Naive B cell (primary cell): Measurements from ENCODE around the gene FLOT2. TPM values are rescaled to one million over a fixed set of nuclear protein-coding genes. Genes with fewer than 3 reads are reported as not detected.
"Not testable (repeated sequence)": the region's sequence is repeated elsewhere in the genome, so short reads cannot be mapped to it uniquely, and the experiment has no call there.

ENCODE experiments used
- ATAC-seq, 2 donors: fragments of 150-1000 bp; cut with Tn5 transposase; 2 replicates each; pipeline ENCODE4 v1.10.0; 2021; ENCODE audit warnings: low read depth in 2 of 2, mild to moderate bottlenecking in 2 of 2, moderate library complexity in 2 of 2
- DNase-seq: peaks from one replicate; pipeline ENCODE4 v3.0.0; 2022
- H3K27ac Mint-ChIP-seq, 6 donors: one replicate each; pipeline ENCODE4 v1.8.0; 2020 to 2022; ENCODE audit warnings: mild to moderate bottlenecking in 6 of 6, mixed read lengths in 6 of 6, moderate library complexity in 5 of 6, inconsistent platforms in 2 of 6
- H3K27me3 Mint-ChIP-seq, 3 donors: one replicate each; pipeline ENCODE4 v1.8.0; 2021 to 2022; ENCODE audit warnings: mixed read lengths in 3 of 3, mild to moderate bottlenecking in 1 of 3
- H3K36me3 Mint-ChIP-seq, 2 donors: one replicate each; pipeline ENCODE4 v1.8.0; 2020 to 2022; ENCODE audit warnings: mixed read lengths in 2 of 2, inconsistent platforms in 1 of 2, mild to moderate bottlenecking in 1 of 2
- H3K4me1 Mint-ChIP-seq, 3 donors: one replicate each; pipeline ENCODE4 v1.8.0; 2020 to 2022; ENCODE audit warnings: mixed read lengths in 3 of 3, inconsistent platforms in 1 of 3, mild to moderate bottlenecking in 1 of 3, moderate library complexity in 1 of 3
- H3K4me3 Mint-ChIP-seq, 8 donors: one replicate each; pipeline ENCODE4 v1.8.0; 2020 to 2022; ENCODE audit warnings: mild to moderate bottlenecking in 8 of 8, mixed read lengths in 8 of 8, moderate library complexity in 8 of 8, inconsistent platforms in 2 of 8
- H3K9me3 Mint-ChIP-seq, 7 donors: one replicate each; pipeline ENCODE4 v1.8.0; 2020 to 2022; ENCODE audit warnings: mixed read lengths in 7 of 7, mild to moderate bottlenecking in 5 of 7, inconsistent platforms in 2 of 7, moderate library complexity in 1 of 7
- polyA plus RNA-seq, 6 donors: library from polyadenylated mRNA; unstranded; fragments of 300-500 nt; fragmentation: Illumina TruSeq; gene quantifications; one replicate each; pipeline ENCODE4 v1.2.3, GENCODE V29; 2021; ENCODE audit warnings: low read depth in 6 of 6

FLOT2 gene
- polyA plus RNA-seq, 6 donors from 2014 or later, result 431 to 655 (median 460) TPM

DNA sequence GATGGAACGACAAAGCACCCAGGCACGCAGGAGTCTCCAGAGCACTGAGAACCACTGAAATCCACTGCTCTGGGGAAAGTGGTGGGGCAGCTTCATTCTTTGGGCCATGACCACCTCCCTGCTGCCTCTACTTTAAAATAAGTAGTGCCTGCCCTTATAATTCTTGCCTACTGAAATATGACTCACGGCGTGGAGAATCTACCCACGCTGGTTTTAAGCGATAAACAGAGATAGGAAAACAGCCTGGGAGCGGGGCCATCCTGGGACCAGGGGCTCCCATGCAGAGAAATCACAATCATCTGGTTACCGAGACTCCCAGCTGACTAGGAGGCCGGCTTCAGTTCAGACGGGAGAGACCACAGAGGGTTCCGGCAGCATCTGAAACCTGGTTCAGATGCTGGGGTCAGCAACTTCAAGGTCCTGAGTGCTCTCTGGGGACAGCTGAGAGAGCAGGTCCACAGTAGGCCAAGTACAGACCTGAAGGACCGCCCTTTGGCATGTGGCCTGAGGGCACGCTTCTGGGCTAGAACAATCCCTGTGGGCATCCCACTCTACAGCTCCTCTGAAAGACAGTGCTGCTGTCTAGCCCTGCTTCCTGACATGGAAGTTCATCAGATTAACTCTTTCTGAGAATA lies 14.0 kb upstream of the FLOT2 start:
- ATAC-seq (no peak), DNase-seq (no peak)
- Mint-ChIP-seq H3K4me1 (no peaks in the 10 kb centered on the region), H3K4me3 (no peak overlapping the region), H3K27ac (peak overlapping the region in 1 of 6 donors; percentile 33), H3K36me3 (peaks cover 13 to 18% of the 10 kb centered on the region in 2 donors), H3K27me3 (no peaks in the 10 kb centered on the region), H3K9me3 (no peaks in the 10 kb centered on the region)

DNA sequence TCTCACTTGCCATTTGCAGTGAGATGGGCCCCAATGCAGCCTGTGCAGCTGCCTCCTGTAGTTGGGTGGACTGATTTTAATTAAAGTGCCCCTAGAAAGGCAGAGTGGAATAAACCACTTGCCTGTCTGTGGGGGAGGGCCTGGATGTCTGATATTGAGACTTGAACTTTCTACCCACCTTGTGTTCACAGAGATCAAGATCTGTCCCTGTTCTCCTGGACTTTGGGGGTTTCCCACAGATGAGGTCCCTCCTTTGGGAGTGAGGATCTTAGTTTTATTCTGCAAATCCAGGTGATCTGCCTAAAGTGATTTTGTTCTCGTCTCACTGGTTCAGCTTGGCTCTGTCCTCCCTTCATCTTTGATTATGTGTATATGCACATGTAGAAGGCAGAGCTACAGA lies 13.0 kb upstream of the FLOT2 start:
- Mint-ChIP-seq H3K36me3 (peaks cover 9 to 18% of the 10 kb centered on the region in 2 donors), H3K9me3 (no peaks in the 10 kb centered on the region), H3K4me1 (no peaks in the 10 kb centered on the region), H3K4me3 (no peak overlapping the region), H3K27ac (no peak overlapping the region), H3K27me3 (no peaks in the 10 kb centered on the region)
- no peak for ATAC-seq
- DNase-seq, result no peak

DNA sequence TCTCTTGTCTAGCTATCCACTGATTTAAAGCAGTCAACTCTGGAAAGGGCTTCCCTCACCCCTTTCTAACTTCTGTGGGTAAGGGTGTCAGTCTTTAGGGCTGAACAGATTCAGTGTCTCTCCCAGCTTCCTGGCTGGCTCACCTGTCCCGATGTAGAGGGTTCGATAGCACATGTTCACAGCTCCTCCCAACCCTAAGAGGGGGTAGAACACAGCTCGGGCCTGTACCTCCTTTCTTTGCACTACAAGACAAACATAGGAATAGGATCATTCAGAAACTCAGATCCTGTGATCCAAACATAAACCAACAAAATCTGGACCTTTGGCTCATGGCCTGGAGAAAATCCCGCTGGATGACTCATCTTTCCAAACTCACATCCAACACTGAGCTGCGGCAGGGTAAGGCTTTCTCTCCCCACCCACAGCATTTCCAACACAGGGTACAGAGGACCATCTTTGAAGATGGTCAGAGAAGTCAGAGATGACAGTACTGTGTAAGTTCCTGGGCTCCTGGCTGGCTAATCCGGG lies 11.2 kb upstream of the FLOT2 start:
- Mint-ChIP-seq H3K27me3 (no peaks in the 10 kb centered on the region), H3K27ac (peak overlapping the region in 1 of 6 donors; percentile 9), H3K36me3 (peaks cover 0 to 8% of the 10 kb centered on the region in 2 donors), H3K9me3 (no peaks in the 10 kb centered on the region), H3K4me3 (no peak overlapping the region), H3K4me1 (peaks cover 0 to 5% (median 3%) of the 10 kb centered on the region in 3 donors)
- DNase-seq (no peak), ATAC-seq (no peak)

GRCh38 chr17:28907709-28908475 lies 10.4 kb upstream of the FLOT2 start:
- H3K36me3 Mint-ChIP-seq, result peaks cover 0 to 8% of the 10 kb centered on the region in 2 donors

DNA sequence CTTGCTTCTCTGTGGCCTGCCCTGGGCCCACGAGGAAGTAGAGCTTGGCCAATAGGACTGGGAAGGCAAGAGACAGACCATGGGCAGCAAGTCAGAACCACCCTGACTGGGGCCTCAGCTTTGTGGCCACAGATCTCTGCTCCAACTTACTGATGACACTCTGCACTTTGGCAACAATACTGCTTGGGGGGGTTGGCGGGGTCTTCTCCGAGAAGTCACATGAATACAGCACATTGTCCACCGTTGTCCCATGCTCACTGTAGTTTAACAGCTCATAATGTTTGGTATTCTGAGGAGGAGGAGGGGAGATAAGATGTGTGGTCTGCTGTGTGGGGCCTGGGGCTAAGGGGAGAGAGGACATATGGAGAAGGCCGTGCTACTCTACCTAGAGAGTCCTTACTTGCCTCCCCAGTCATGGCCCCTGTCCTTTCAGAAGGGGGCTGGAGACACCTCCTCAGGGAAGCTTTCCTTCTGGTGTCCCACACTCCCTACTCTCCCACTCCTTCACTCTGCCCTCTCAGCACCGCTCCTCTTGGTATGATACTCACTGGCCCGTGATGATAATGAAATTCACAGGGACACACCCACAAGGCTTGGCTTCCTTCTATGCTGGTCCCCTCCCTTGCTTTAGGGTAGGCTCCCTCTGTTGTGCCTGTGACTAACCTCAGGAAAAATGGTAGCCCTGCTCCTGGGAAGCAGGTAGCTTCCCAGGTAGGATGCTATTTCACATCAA lies 9.3 kb upstream of the FLOT2 start:
- H3K9me3 Mint-ChIP-seq, result no peaks in the 10 kb centered on the region
- peak overlapping the region in 3 of 6 donors; percentile 64 to 88 (median 72) for H3K27ac Mint-ChIP-seq
- H3K4me1 Mint-ChIP-seq, result peaks cover 11 to 17% (median 14%) of the 10 kb centered on the region in 3 donors
- H3K27me3 Mint-ChIP-seq, result no peaks in the 10 kb centered on the region
- H3K36me3 Mint-ChIP-seq, result peaks cover 0 to 8% of the 10 kb centered on the region in 2 donors
- DNase-seq, result no peak
- H3K4me3 Mint-ChIP-seq, result peak overlapping the region in 2 of 8 donors; percentile 5 to 46
- no peak for ATAC-seq

More at GRCh38 chr17:28907709-28908475, 10.4 kb upstream of the FLOT2 start:
- H3K9me3 Mint-ChIP-seq, result no peaks in the 10 kb centered on the region
- H3K4me1 Mint-ChIP-seq, result peaks cover 7 to 13% (median 10%) of the 10 kb centered on the region in 3 donors
- no peak for DNase-seq
- H3K4me3 Mint-ChIP-seq, result no peak overlapping the region
- H3K27me3 Mint-ChIP-seq, result no peaks in the 10 kb centered on the region
- peak overlapping the region in 1 of 6 donors; percentile 42 for H3K27ac Mint-ChIP-seq
- no peak for ATAC-seq

- H3K9me3 Mint-ChIP-seq, result no peaks in the 10 kb centered on the region
- peak overlapping the region in 1 of 6 donors; percentile 88 for H3K27ac Mint-ChIP-seq
- H3K4me1 Mint-ChIP-seq, result peaks cover 17 to 22% (median 18%) of the 10 kb centered on the region in 3 donors
- DNase-seq (no peak), ATAC-seq (no peak)
- peak overlapping the region in 2 of 8 donors; percentile 5 to 46 for H3K4me3 Mint-ChIP-seq
- no peaks in the 10 kb centered on the region for H3K27me3 Mint-ChIP-seq
- H3K36me3 Mint-ChIP-seq, result peaks cover 0 to 8% of the 10 kb centered on the region in 2 donors
Measured at GRCh38 chr17:28906276-28906675, 8.7 kb upstream of the FLOT2 start.

GRCh38 chr17:28904800-28905199 lies 7.3 kb upstream of the FLOT2 start:
- H3K36me3 Mint-ChIP-seq, result peaks cover 0 to 8% of the 10 kb centered on the region in 2 donors
- H3K4me1 Mint-ChIP-seq, result peaks cover 22 to 28% (median 23%) of the 10 kb centered on the region in 3 donors
- H3K27ac Mint-ChIP-seq, result no peak overlapping the region
- H3K27me3 Mint-ChIP-seq, result no peaks in the 10 kb centered on the region
- ATAC-seq, result no peak
- H3K4me3 Mint-ChIP-seq, result peak overlapping the region in 1 of 8 donors; percentile 66
- no peaks in the 10 kb centered on the region for H3K9me3 Mint-ChIP-seq
- DNase-seq, result no peak

DNA sequence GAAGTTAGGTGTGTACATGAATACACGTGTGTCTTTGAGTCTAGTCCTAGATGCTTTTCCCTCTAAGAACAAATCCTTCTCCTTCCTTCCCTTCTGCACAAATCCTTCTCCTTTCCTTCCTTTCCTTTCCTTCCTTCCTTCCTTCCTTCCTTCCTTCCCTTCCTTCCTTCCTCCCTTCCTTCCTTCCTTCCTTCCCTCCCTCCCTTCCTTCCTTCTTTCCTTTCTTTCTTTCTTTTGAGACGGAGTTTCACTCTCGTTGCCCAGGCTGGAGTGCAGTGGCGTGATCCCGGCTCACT lies 6.0 kb upstream of the FLOT2 start:
- not testable (repeated sequence) for H3K27me3 Mint-ChIP-seq, ATAC-seq, H3K9me3 Mint-ChIP-seq, H3K36me3 Mint-ChIP-seq, DNase-seq
- H3K27ac Mint-ChIP-seq, result peak overlapping the region in 4 of 6 donors; percentile 39 to 81 (median 72)
- peaks cover 29 to 34% (median 30%) of the 10 kb centered on the region in 3 donors for H3K4me1 Mint-ChIP-seq
- H3K4me3 Mint-ChIP-seq, result peak overlapping the region in 7 of 8 donors; percentile 2 to 91 (median 69)

DNA sequence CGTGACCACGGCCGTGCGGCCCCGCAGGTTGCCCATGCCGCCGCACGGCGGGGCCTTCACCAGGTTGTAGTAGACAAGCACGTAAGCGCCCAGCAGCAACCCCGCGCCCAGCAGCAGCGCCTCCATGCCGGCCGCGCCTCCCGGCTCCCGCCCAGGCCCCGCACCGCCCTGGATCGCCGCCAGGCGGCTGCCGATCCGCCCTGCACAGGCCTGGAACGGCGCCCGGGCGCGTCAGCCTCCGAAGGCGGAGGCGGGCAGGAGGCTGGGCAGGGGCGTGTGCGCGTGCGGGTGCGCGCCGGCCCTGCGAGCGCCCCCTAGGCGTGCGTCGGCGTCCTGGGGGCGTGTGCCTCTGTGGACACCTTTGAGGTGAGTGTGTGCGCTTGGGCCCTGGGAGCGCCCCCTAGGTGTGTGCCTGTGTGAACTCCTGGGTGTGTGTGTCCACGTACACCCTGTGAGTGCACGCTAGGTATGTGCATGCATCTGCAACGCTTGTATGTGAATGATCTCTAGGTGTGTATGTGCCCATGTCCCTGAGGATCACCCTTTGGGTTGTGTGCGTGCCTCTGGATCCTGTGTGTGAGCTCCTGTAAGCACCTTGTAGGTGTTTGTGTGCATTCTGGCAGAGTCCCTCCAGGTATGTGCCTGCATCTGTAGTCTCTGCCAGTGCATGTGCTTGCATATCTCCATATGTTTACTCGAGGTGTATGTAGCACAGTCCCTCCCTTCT lies 5.4 kb upstream of the FLOT2 start, which contains the start of gene DHRS13:
DHRS13 (minus strand) TSS at position 261 of the 727 bp plus-strand sequence; CDS start at position 126, 135 bp downstream.
- ATAC-seq, result peak; percentile 86
- H3K4me1 Mint-ChIP-seq, result peaks cover 32 to 38% (median 32%) of the 10 kb centered on the region in 3 donors
- peak within 1 kb of the TSS; percentile 79 to 93 (median 88) for H3K4me3 Mint-ChIP-seq
- H3K27me3 Mint-ChIP-seq, result no peaks in the 10 kb centered on the region
- no peaks in the 10 kb centered on the region for H3K9me3 Mint-ChIP-seq
- peak within 1 kb of the TSS; percentile 81 to 97 (median 92) for H3K27ac Mint-ChIP-seq
- peaks cover 0 to 8% of the 10 kb centered on the region in 2 donors for H3K36me3 Mint-ChIP-seq
- DNase-seq, result peak; percentile 96

GRCh38 chr17:28901866-28902818 lies 4.6 kb upstream of the FLOT2 start:
- Mint-ChIP-seq H3K27ac (peak overlapping the region; percentile 81 to 97 (median 92)), H3K27me3 (no peaks in the 10 kb centered on the region), H3K9me3 (no peaks in the 10 kb centered on the region), H3K36me3 (peaks cover 0 to under 1% of the 10 kb centered on the region in 2 donors), H3K4me3 (peak overlapping the region; percentile 79 to 93 (median 88)), H3K4me1 (peaks cover 36 to 43% (median 37%) of the 10 kb centered on the region in 3 donors)
- DNase-seq (no peak), ATAC-seq (peak; percentile 28 to 35)

- Mint-ChIP-seq H3K4me3 (peak overlapping the region in 7 of 8 donors; percentile 79 to 93 (median 91)), H3K4me1 (peaks cover 42 to 52% (median 47%) of the 10 kb centered on the region in 3 donors), H3K27me3 (no peaks in the 10 kb centered on the region), H3K9me3 (no peaks in the 10 kb centered on the region), H3K27ac (peak overlapping the region in 1 of 6 donors; percentile 81), H3K36me3 (no peaks in the 10 kb centered on the region)
- ATAC-seq, result no peak
- DNase-seq, result no peak
Measured at GRCh38 chr17:28900986-28901726, 3.6 kb upstream of the FLOT2 start.
